ENCODE measurements around the gene STX10.

The STX10 gene

GRCh38 chr19:13115936-13116281 lies 34.3 kb downstream of the STX10 start:
- peak overlapping the region; percentile 85 to 97 (median 92) for H3K4me3 Mint-ChIP-seq
- H3K4me1 Mint-ChIP-seq = peaks cover 30% of the 10 kb centered on the region
- TF ChIP-seq CTCF (IDR thresholded peaks at IDR 0.05; ENCODE audit: unreplicated experiment in 3 of 3) = no peak
- H3K27me3 Mint-ChIP-seq (ENCODE audit: low read depth) = peaks cover 4% of the 10 kb centered on the region
- peaks cover 3% of the 10 kb centered on the region for H3K36me3 Mint-ChIP-seq (ENCODE audit: low read depth)
- peak overlapping the region in 2 of 3 experiments; percentile 73 to 86 for H3K27ac Mint-ChIP-seq
- no peaks in the 10 kb centered on the region for H3K9me3 Mint-ChIP-seq

GRCh38 chr19:13112555-13112954 lies 37.6 kb downstream of the STX10 start:
- no peak overlapping the region for H3K27ac Mint-ChIP-seq
- peak overlapping the region in 1 of 3 experiments; percentile 51 for H3K4me3 Mint-ChIP-seq
- no peaks in the 10 kb centered on the region for H3K9me3 Mint-ChIP-seq
- peaks cover 4% of the 10 kb centered on the region for H3K36me3 Mint-ChIP-seq (ENCODE audit: low read depth)
- TF ChIP-seq CTCF (IDR thresholded peaks at IDR 0.05; ENCODE audit: unreplicated experiment in 3 of 3) = no peak
- H3K4me1 Mint-ChIP-seq = peaks cover 14% of the 10 kb centered on the region
- H3K27me3 Mint-ChIP-seq (ENCODE audit: low read depth) = no peaks in the 10 kb centered on the region

- Mint-ChIP-seq H3K4me3 (no peak overlapping the region), H3K9me3 (no peaks in the 10 kb centered on the region), H3K27me3 (ENCODE audit: low read depth) (no peaks in the 10 kb centered on the region), H3K27ac (no peak overlapping the region), H3K4me1 (no peaks in the 10 kb centered on the region), H3K36me3 (ENCODE audit: low read depth) (peaks cover 6% of the 10 kb centered on the region)
- TF ChIP-seq CTCF (IDR thresholded peaks at IDR 0.05; ENCODE audit: unreplicated experiment in 3 of 3) = no peak
Observed at GRCh38 chr19:13110099-13110610, 40.0 kb downstream of the STX10 start.

- H3K27ac Mint-ChIP-seq = no peak overlapping the region
- no peak for TF ChIP-seq CTCF (IDR thresholded peaks at IDR 0.05; ENCODE audit: unreplicated experiment in 3 of 3)
- H3K4me3 Mint-ChIP-seq = no peak overlapping the region
- no peaks in the 10 kb centered on the region for H3K9me3 Mint-ChIP-seq
- H3K4me1 Mint-ChIP-seq = no peaks in the 10 kb centered on the region
- H3K36me3 Mint-ChIP-seq (ENCODE audit: low read depth) = peaks cover 9% of the 10 kb centered on the region
- H3K27me3 Mint-ChIP-seq (ENCODE audit: low read depth) = peaks cover 2% of the 10 kb centered on the region
Observed at GRCh38 chr19:13109361-13110098, 40.6 kb downstream of the STX10 start.

GRCh38 chr19:13104848-13105711 lies 45.1 kb downstream of the STX10 start:
- H3K36me3 Mint-ChIP-seq (ENCODE audit: low read depth) = peaks cover 6% of the 10 kb centered on the region
- no peak overlapping the region for H3K27ac Mint-ChIP-seq
- H3K4me1 Mint-ChIP-seq = peaks cover 3% of the 10 kb centered on the region
- no peaks in the 10 kb centered on the region for H3K9me3 Mint-ChIP-seq
- peaks cover 33% of the 10 kb centered on the region for H3K27me3 Mint-ChIP-seq (ENCODE audit: low read depth)
- no peak for TF ChIP-seq CTCF (IDR thresholded peaks at IDR 0.05; ENCODE audit: unreplicated experiment in 3 of 3)
- no peak overlapping the region for H3K4me3 Mint-ChIP-seq
